Activated B cell treated with CpG ODN at 0.5 μM for 24 hours (primary cell): ENCODE data around the gene GPBAR1. TPM values are rescaled to one million over a fixed set of nuclear protein-coding genes. Genes with fewer than 3 reads are reported as not detected.
A peak's percentile ranks its signal among the peaks of the same experiment; 100 is the strongest.
"Not testable (repeated sequence)": the region's sequence is repeated elsewhere in the genome, so short reads cannot be mapped to it uniquely, and the experiment has no call there.

Source experiments
- ATAC-seq: fragments of 200-7000 bp; cut with Tn5 transposase; one replicate; pipeline ENCODE4 v1.10.0; 2021; ENCODE audit warnings: low read depth, mild to moderate bottlenecking, moderate library complexity
- CTCF ChIA-PET: fragments of 350-600 bp; sonication (Branson Sonifier 250); formaldehyde crosslinking; loops from one replicate; lab custom pipeline; 2021; ENCODE audit warnings: antibody characterized with exemption; lab: Charles Lee
- POLR2A ChIA-PET: fragments of 350-600 bp; sonication (Branson Sonifier 250); formaldehyde crosslinking; loops from one replicate; lab custom pipeline; 2021; ENCODE audit warnings: antibody characterized with exemption; lab: Charles Lee
- DNase-seq: peaks from one replicate; pipeline ENCODE4 v3.0.0; 2022
- H3K27ac Mint-ChIP-seq: one replicate; pipeline ENCODE4 v1.8.0; 2020; ENCODE audit warnings: mixed read lengths
- H3K27me3 Mint-ChIP-seq: one replicate; pipeline ENCODE4 v1.8.0; 2021; ENCODE audit warnings: mixed read lengths
- H3K36me3 Mint-ChIP-seq: one replicate; pipeline ENCODE4 v1.8.0; 2021; ENCODE audit warnings: low read depth, mixed read lengths
- H3K4me1 Mint-ChIP-seq: one replicate; pipeline ENCODE4 v1.8.0; 2021; ENCODE audit warnings: mixed read lengths
- H3K4me3 Mint-ChIP-seq: one replicate; pipeline ENCODE4 v1.8.0; 2020; ENCODE audit warnings: mild to moderate bottlenecking, mixed read lengths
- H3K9me3 Mint-ChIP-seq: one replicate; pipeline ENCODE4 v1.8.0; 2020; ENCODE audit warnings: mixed read lengths
- CTCF ChIP-seq: fragments of 200-600 bp; IDR thresholded peaks from one replicate; pipeline ENCODE4 v1.8.0; 2022; ENCODE audit warnings: antibody characterized with exemption, mild to moderate bottlenecking
- intact Hi-C: fragments of 100-400 bp; cut with micrococcal nuclease; formaldehyde crosslinking; loops from one replicate; pipeline ENCODE4 v1.15.1; 2024
- total RNA-seq: library from RNA; stranded (reverse); gene quantifications from 2 replicates; pipeline ENCODE4 v1.2.3, GENCODE V29; 2022

The GPBAR1 gene
- total RNA-seq, 1 donor from 2014 or later, result 0.67 TPM

GRCh38 chr2:218272531-218273212 lies 11.9 kb downstream of the GPBAR1 start:
- H3K9me3 Mint-ChIP-seq, result no peaks in the 10 kb centered on the region
- ATAC-seq, result peak; percentile 52
- TF ChIP-seq CTCF, result no peak
- ChIA-PET CTCF (interaction anchor here (0.6 to 7.5 kb wide), 18 partner anchors 9 to 124 kb away, joined by 3 to 138 read pairs (median 4); partner anchors contain the start of genes CATIP and TMBIM1), POLR2A (interaction anchor here (0.5 to 7.3 kb wide), 13 partner anchors 13 to 129 kb away, joined by 3 to 97 read pairs (median 5); partner anchors contain the start of genes ARPC2, CATIP and TMBIM1)
- no peaks in the 10 kb centered on the region for H3K27me3 Mint-ChIP-seq
- peak; percentile 71 for DNase-seq
- H3K36me3 Mint-ChIP-seq, result peaks cover 58% of the 10 kb centered on the region
- intact Hi-C loops, result loop anchor here (1.0 to 5.0 kb wide), 8 partner anchors 15 to 905 kb away; partner anchors contain the start of genes CATIP, CNPPD1 and RETREG2
- H3K27ac Mint-ChIP-seq, result peak overlapping the region; percentile 88
- H3K4me3 Mint-ChIP-seq, result peak overlapping the region; percentile 93
- peaks cover 57% of the 10 kb centered on the region for H3K4me1 Mint-ChIP-seq

- not testable (repeated sequence) for H3K9me3 Mint-ChIP-seq, ATAC-seq, H3K27me3 Mint-ChIP-seq, DNase-seq
- intact Hi-C loops, result loop anchor here (5.0 kb wide), 1 partner anchor 904 kb away; the partner anchor contains the start of genes CNPPD1 and RETREG2
- POLR2A ChIA-PET, result interaction anchor here (0.6 to 7.3 kb wide), 13 partner anchors 12 to 970 kb away, joined by 3 to 97 read pairs (median 3); partner anchors contain the start of genes ARPC2, CATIP and TMBIM1
- Mint-ChIP-seq H3K36me3 (peaks cover 62% of the 10 kb centered on the region), H3K27ac (peak overlapping the region; percentile 88), H3K4me3 (peak overlapping the region; percentile 44), H3K4me1 (peaks cover 57% of the 10 kb centered on the region)
- CTCF ChIA-PET, result interaction anchor here (0.6 to 7.5 kb wide), 15 partner anchors 9 to 123 kb away, joined by 3 to 138 read pairs (median 5); partner anchors contain the start of genes CATIP and TMBIM1
These were observed 12.5 kb downstream of the GPBAR1 start for GRCh38 chr2:218273214-218273907.

- no peak for DNase-seq
- H3K4me3 Mint-ChIP-seq, result no peak overlapping the region
- intact Hi-C loops, result loop anchor here (5.0 kb wide), 1 partner anchor 903 kb away; the partner anchor contains the start of genes CNPPD1 and RETREG2
- peak overlapping the region; percentile 71 for H3K27ac Mint-ChIP-seq
- no peaks in the 10 kb centered on the region for H3K9me3 Mint-ChIP-seq
- no peak for TF ChIP-seq CTCF
- ChIA-PET POLR2A (interaction anchor here (0.6 to 7.3 kb wide), 6 partner anchors 12 to 970 kb away, joined by 3 to 97 read pairs (median 32); partner anchors contain the start of genes ARPC2, CATIP and TMBIM1), CTCF (interaction anchor here (0.9 to 7.5 kb wide), 7 partner anchors 8 to 120 kb away, joined by 3 to 138 read pairs (median 8); partner anchors contain the start of genes CATIP and TMBIM1)
- peaks cover 54% of the 10 kb centered on the region for H3K4me1 Mint-ChIP-seq
- peaks cover 67% of the 10 kb centered on the region for H3K36me3 Mint-ChIP-seq
- H3K27me3 Mint-ChIP-seq, result no peaks in the 10 kb centered on the region
- ATAC-seq, result no peak
These were observed 13.1 kb downstream of the GPBAR1 start for GRCh38 chr2:218273908-218274249.

GRCh38 chr2:218274586-218274985 lies 13.8 kb downstream of the GPBAR1 start:
- DNase-seq (no peak), ATAC-seq (no peak)
- H3K27ac Mint-ChIP-seq, result peak overlapping the region; percentile 73
- CTCF ChIA-PET, result interaction anchor here (1.0 to 7.5 kb wide), 3 partner anchors 14 to 93 kb away, joined by 3 to 138 read pairs (median 73); partner anchors contain the start of genes CATIP and TMBIM1
- TF ChIP-seq CTCF, result no peak
- H3K4me1 Mint-ChIP-seq, result peaks cover 48% of the 10 kb centered on the region
- POLR2A ChIA-PET, result interaction anchor here (1.0 to 7.3 kb wide), 3 partner anchors 11 to 82 kb away, joined by 3 to 97 read pairs (median 56); partner anchors contain the start of genes CATIP and TMBIM1
- peaks cover 69% of the 10 kb centered on the region for H3K36me3 Mint-ChIP-seq
- no peaks in the 10 kb centered on the region for H3K27me3 Mint-ChIP-seq
- intact Hi-C loops, result loop anchor here (5.0 kb wide), 1 partner anchor 903 kb away; the partner anchor contains the start of genes CNPPD1 and RETREG2
- H3K4me3 Mint-ChIP-seq, result no peak overlapping the region
- H3K9me3 Mint-ChIP-seq, result no peaks in the 10 kb centered on the region

GRCh38 chr2:218275371-218276072 lies 14.7 kb downstream of the GPBAR1 start:
- intact Hi-C loops, result no loop called here
- Mint-ChIP-seq H3K27ac (peak overlapping the region; percentile 73), H3K27me3 (no peaks in the 10 kb centered on the region), H3K4me3 (no peak overlapping the region), H3K9me3 (no peaks in the 10 kb centered on the region), H3K4me1 (peaks cover 44% of the 10 kb centered on the region), H3K36me3 (peaks cover 72% of the 10 kb centered on the region)
- DNase-seq (no peak), ATAC-seq (no peak)
- no peak for TF ChIP-seq CTCF
- ChIA-PET POLR2A (interaction anchor here (0.6 to 7.3 kb wide), 3 partner anchors 10 to 916 kb away, joined by 3 to 97 read pairs (median 56); partner anchors contain the start of gene TMBIM1), CTCF (interaction anchor here (1.0 to 7.5 kb wide), 3 partner anchors 13 to 92 kb away, joined by 3 to 138 read pairs (median 73); partner anchors contain the start of genes CATIP and TMBIM1)
